HEK293 (cell line): ENCODE results near the gene GPATCH3.
"Not testable (repeated sequence)": the region's sequence is repeated elsewhere in the genome, so short reads cannot be mapped to it uniquely, and the experiment has no call there.

Experiments
- EGR2 ChIP-seq: fragments of 450-650 bp; formaldehyde crosslinking; IDR thresholded peaks from 2 replicates; pipeline ENCODE4 v1.5.1; 2016; ENCODE audit warnings: low read depth, missing biosample characterization, missing genetic modification characterization
- MZF1 ChIP-seq: fragments of 450-650 bp; formaldehyde crosslinking; IDR thresholded peaks from 2 replicates; pipeline ENCODE4 v1.5.1; 2017; ENCODE audit warnings: missing biosample characterization, missing genetic modification characterization, borderline replicate concordance
- PRDM1 ChIP-seq: fragments of 450-650 bp; formaldehyde crosslinking; IDR thresholded peaks from 2 replicates; pipeline ENCODE4; 2016; ENCODE audit warnings: missing biosample characterization, missing genetic modification characterization
- SETDB1 ChIP-seq: IDR thresholded peaks from one replicate; pipeline ENCODE4 v1.6.1; 2017; ENCODE audit warnings: mild to moderate bottlenecking, low read length, moderate library complexity, mixed read lengths; ENCODE audit not compliant: insufficient read length
- YY1 ChIP-seq: fragments of 450-650 bp; formaldehyde crosslinking; IDR thresholded peaks from 2 replicates; pipeline ENCODE4 v1.5.1; 2018; ENCODE audit warnings: missing biosample characterization, missing genetic modification characterization
- ZNF114 ChIP-seq: fragments of 450-650 bp; formaldehyde crosslinking; IDR thresholded peaks from 2 replicates; pipeline ENCODE4 v1.5.0; 2017; ENCODE audit warnings: missing biosample characterization, missing genetic modification characterization
- ZNF274 ChIP-seq, 2 experiments: fragments of 200-500 bp in 1 of 2; fragments of 450-650 bp in 1 of 2; sonication (Bioruptor generic) in 1 of 2; formaldehyde crosslinking in 1 of 2; IDR thresholded peaks; 2 replicates each; pipeline versions ENCODE4 v1.5.1 to v1.6.1; 2014 to 2016; ENCODE audit warnings: borderline replicate concordance in 1 of 2, inconsistent platforms in 1 of 2, low read length in 1 of 2, missing biosample characterization in 1 of 2, missing genetic modification characterization in 1 of 2
- ZNF660 ChIP-seq: fragments of 450-650 bp; IDR thresholded peaks from 2 replicates; pipeline ENCODE4 v1.5.1; 2018; ENCODE audit warnings: missing biosample characterization, mild to moderate bottlenecking, missing genetic modification characterization
- ZNF791 ChIP-seq: fragments of 450-650 bp; formaldehyde crosslinking; IDR thresholded peaks from 2 replicates; pipeline ENCODE4 v1.5.1; 2016; ENCODE audit warnings: missing biosample characterization, missing genetic modification characterization
- TF ChIP-seq, protein P1 (sequence below): fragments of 450-650 bp; formaldehyde crosslinking; IDR thresholded peaks from 2 replicates; pipeline ENCODE4 v1.5.1; 2016; ENCODE audit warnings: missing biosample characterization, missing genetic modification characterization
- TF ChIP-seq, protein P2 (sequence below): fragments of 450-650 bp; formaldehyde crosslinking; IDR thresholded peaks from 2 replicates; pipeline ENCODE4 v1.5.1; 2016; ENCODE audit warnings: missing biosample characterization, missing genetic modification characterization
- TF ChIP-seq, protein P3 (sequence below): fragments of 450-650 bp; formaldehyde crosslinking; IDR thresholded peaks from 2 replicates; pipeline ENCODE4 v1.5.1; 2016; ENCODE audit warnings: missing biosample characterization, missing genetic modification characterization
- TF ChIP-seq, protein P4 (sequence below): fragments of 450-650 bp; formaldehyde crosslinking; IDR thresholded peaks from 2 replicates; pipeline ENCODE4 v1.5.1; 2017; ENCODE audit warnings: missing biosample characterization, missing genetic modification characterization
- TF ChIP-seq, protein P5 (sequence below): sonication (generic); formaldehyde crosslinking; IDR thresholded peaks from 2 replicates; pipeline ENCODE4 v1.8.1; 2022; ENCODE audit warnings: mild to moderate bottlenecking, moderate library complexity, missing genetic modification reagents

DNA sequence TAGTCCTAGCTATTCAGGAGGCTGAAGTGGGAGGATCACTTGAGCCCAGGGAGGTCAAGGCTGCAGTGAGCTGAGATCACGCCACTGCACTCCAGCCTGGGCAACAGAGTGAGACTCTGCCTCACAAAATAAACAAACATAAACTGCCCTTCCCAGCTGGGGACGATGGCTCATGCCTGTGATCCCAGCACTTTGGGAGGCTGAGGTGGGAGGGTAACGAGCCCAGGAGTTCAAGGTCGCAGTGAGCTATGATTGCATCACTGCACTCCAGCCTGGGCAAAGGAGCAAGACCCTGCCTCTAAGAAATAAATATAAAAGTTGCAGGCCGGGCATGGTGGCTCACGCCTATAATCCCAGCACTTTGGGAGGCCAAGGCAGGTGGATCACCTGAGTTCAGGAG is 18.7 kb downstream of the GPATCH3 start:
- TF ChIP-seq, protein P1, sequence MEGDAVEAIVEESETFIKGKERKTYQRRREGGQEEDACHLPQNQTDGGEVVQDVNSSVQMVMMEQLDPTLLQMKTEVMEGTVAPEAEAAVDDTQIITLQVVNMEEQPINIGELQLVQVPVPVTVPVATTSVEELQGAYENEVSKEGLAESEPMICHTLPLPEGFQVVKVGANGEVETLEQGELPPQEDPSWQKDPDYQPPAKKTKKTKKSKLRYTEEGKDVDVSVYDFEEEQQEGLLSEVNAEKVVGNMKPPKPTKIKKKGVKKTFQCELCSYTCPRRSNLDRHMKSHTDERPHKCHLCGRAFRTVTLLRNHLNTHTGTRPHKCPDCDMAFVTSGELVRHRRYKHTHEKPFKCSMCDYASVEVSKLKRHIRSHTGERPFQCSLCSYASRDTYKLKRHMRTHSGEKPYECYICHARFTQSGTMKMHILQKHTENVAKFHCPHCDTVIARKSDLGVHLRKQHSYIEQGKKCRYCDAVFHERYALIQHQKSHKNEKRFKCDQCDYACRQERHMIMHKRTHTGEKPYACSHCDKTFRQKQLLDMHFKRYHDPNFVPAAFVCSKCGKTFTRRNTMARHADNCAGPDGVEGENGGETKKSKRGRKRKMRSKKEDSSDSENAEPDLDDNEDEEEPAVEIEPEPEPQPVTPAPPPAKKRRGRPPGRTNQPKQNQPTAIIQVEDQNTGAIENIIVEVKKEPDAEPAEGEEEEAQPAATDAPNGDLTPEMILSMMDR (tag by site-specific recombination), result not testable (repeated sequence)
- TF ChIP-seq, protein P2, sequence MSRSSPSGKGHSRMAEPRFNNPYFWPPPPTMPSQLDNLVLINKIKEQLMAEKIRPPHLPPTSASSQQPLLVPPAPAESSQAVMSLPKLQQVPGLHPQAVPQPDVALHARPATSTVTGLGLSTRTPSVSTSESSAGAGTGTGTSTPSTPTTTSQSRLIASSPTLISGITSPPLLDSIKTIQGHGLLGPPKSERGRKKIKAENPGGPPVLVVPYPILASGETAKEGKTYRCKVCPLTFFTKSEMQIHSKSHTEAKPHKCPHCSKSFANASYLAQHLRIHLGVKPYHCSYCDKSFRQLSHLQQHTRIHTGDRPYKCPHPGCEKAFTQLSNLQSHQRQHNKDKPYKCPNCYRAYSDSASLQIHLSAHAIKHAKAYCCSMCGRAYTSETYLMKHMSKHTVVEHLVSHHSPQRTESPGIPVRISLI, result not testable (repeated sequence)
- not testable (repeated sequence) for TF ChIP-seq ZNF114 (tag by site-specific recombination); ZNF274 (IDR thresholded peaks at IDR 0.05; ENCODE audit: low read length); ZNF274 (tag by site-specific recombination; IDR thresholded peaks at IDR 0.05; ENCODE audit: borderline replicate concordance); YY1; PRDM1 (tag by site-specific recombination); SETDB1; ZNF791 (tag by site-specific recombination); MZF1 (tag by site-specific recombination); ZNF660 (tag by site-specific recombination)
- TF ChIP-seq, protein P3, sequence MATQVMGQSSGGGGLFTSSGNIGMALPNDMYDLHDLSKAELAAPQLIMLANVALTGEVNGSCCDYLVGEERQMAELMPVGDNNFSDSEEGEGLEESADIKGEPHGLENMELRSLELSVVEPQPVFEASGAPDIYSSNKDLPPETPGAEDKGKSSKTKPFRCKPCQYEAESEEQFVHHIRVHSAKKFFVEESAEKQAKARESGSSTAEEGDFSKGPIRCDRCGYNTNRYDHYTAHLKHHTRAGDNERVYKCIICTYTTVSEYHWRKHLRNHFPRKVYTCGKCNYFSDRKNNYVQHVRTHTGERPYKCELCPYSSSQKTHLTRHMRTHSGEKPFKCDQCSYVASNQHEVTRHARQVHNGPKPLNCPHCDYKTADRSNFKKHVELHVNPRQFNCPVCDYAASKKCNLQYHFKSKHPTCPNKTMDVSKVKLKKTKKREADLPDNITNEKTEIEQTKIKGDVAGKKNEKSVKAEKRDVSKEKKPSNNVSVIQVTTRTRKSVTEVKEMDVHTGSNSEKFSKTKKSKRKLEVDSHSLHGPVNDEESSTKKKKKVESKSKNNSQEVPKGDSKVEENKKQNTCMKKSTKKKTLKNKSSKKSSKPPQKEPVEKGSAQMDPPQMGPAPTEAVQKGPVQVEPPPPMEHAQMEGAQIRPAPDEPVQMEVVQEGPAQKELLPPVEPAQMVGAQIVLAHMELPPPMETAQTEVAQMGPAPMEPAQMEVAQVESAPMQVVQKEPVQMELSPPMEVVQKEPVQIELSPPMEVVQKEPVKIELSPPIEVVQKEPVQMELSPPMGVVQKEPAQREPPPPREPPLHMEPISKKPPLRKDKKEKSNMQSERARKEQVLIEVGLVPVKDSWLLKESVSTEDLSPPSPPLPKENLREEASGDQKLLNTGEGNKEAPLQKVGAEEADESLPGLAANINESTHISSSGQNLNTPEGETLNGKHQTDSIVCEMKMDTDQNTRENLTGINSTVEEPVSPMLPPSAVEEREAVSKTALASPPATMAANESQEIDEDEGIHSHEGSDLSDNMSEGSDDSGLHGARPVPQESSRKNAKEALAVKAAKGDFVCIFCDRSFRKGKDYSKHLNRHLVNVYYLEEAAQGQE (tag by site-specific recombination), result not testable (repeated sequence)
- TF ChIP-seq, protein P4, sequence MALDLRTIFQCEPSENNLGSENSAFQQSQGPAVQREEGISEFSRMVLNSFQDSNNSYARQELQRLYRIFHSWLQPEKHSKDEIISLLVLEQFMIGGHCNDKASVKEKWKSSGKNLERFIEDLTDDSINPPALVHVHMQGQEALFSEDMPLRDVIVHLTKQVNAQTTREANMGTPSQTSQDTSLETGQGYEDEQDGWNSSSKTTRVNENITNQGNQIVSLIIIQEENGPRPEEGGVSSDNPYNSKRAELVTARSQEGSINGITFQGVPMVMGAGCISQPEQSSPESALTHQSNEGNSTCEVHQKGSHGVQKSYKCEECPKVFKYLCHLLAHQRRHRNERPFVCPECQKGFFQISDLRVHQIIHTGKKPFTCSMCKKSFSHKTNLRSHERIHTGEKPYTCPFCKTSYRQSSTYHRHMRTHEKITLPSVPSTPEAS (tag by site-specific recombination), result not testable (repeated sequence)
- TF ChIP-seq, protein P5, sequence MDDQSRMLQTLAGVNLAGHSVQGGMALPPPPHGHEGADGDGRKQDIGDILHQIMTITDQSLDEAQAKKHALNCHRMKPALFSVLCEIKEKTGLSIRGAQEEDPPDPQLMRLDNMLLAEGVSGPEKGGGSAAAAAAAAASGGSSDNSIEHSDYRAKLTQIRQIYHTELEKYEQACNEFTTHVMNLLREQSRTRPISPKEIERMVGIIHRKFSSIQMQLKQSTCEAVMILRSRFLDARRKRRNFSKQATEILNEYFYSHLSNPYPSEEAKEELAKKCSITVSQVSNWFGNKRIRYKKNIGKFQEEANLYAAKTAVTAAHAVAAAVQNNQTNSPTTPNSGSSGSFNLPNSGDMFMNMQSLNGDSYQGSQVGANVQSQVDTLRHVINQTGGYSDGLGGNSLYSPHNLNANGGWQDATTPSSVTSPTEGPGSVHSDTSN (CRISPR knock-in tag), result not testable (repeated sequence)
- TF ChIP-seq EGR2 (tag by site-specific recombination), result 0 out of 2 replicates have a peak, but pooled peaks have one; percentile 7
